Measurements from ENCODE around the gene TUBGCP2.
"Not testable (repeated sequence)": the region's sequence is repeated elsewhere in the genome, so short reads cannot be mapped to it uniquely, and the experiment has no call there.

Gene TUBGCP2

GRCh38 chr10:133267829-133268228 lies 40.8 kb downstream of the TUBGCP2 start:
- TF ChIP-seq, protein P1, sequence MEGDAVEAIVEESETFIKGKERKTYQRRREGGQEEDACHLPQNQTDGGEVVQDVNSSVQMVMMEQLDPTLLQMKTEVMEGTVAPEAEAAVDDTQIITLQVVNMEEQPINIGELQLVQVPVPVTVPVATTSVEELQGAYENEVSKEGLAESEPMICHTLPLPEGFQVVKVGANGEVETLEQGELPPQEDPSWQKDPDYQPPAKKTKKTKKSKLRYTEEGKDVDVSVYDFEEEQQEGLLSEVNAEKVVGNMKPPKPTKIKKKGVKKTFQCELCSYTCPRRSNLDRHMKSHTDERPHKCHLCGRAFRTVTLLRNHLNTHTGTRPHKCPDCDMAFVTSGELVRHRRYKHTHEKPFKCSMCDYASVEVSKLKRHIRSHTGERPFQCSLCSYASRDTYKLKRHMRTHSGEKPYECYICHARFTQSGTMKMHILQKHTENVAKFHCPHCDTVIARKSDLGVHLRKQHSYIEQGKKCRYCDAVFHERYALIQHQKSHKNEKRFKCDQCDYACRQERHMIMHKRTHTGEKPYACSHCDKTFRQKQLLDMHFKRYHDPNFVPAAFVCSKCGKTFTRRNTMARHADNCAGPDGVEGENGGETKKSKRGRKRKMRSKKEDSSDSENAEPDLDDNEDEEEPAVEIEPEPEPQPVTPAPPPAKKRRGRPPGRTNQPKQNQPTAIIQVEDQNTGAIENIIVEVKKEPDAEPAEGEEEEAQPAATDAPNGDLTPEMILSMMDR (conservative IDR thresholded peaks at IDR 0.05; ENCODE audit: low read length): no peak
- TF ChIP-seq EZH2phosphoT487 (IDR thresholded peaks at IDR 0.05; ENCODE audit: borderline replicate concordance): no peak

DNA sequence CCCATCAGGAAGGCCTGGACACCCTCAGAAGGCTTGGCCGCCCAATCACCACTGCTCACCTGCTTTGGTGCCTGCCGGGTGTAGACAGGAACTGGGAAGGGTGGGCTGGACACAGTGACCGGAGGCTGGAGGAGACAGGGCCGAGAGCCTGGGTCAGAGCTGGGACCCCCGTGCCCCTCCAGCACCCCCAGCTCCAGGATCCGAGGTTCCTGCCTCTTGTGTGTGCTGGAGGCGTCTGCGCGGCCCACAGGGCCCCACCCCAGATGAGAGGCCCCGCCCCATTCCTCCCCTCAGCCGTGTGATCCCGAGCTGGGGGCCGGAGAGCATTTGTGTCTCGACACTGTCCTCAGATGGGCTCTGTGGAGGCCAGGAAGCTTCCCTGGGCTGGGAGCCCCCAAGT lies 41.4 kb downstream of the TUBGCP2 start:
- H3K4me3 ChIP-seq (ENCODE audit: low read length, poor library complexity, severe bottlenecking): no peak overlapping the region
- no peak overlapping the region for H3K4me2 ChIP-seq (ENCODE audit: low read depth, low read length, poor library complexity, severe bottlenecking)
- no peaks in the 10 kb centered on the region for H3K79me2 ChIP-seq (ENCODE audit: insufficient read depth, low read length)
- TF ChIP-seq EZH2phosphoT487 (IDR thresholded peaks at IDR 0.05; ENCODE audit: borderline replicate concordance): no peak
- TF ChIP-seq, protein P1 (conservative IDR thresholded peaks at IDR 0.05; ENCODE audit: low read length): no peak
- no peaks in the 10 kb centered on the region for H3K27me3 ChIP-seq (ENCODE audit: insufficient read depth, low read length, poor library complexity, severe bottlenecking)
- H3K9me3 ChIP-seq (ENCODE audit: insufficient read depth, low read depth, low read length): no peaks in the 10 kb centered on the region
- H3K4me1 ChIP-seq (ENCODE audit: insufficient read depth, low read length, poor library complexity, severe bottlenecking): peaks cover 23% of the 10 kb centered on the region
- no peaks in the 10 kb centered on the region for H3F3A ChIP-seq (ENCODE audit: low read depth)
- no peak overlapping the region for H2AFZ ChIP-seq (ENCODE audit: low read length)
- H3K9ac ChIP-seq (ENCODE audit: low read depth, low read length, poor library complexity, severe bottlenecking): no peak overlapping the region
- H3K9me2 ChIP-seq (replicated peaks; ENCODE audit: low read depth, low read length): no peaks in the 10 kb centered on the region
- no peaks in the 10 kb centered on the region for H4K20me1 ChIP-seq (ENCODE audit: insufficient read depth, low read length, poor library complexity, severe bottlenecking)
- H3K36me3 ChIP-seq (ENCODE audit: insufficient read depth, low read length): no peaks in the 10 kb centered on the region

More at GRCh38 chr10:133267829-133268228, 40.8 kb downstream of the TUBGCP2 start:
- Histone ChIP-seq H3K4me3 (ENCODE audit: low read length, poor library complexity, severe bottlenecking) (no peak overlapping the region), H3K9me3 (ENCODE audit: insufficient read depth, low read depth, low read length) (no peaks in the 10 kb centered on the region), H3F3A (ENCODE audit: low read depth) (no peaks in the 10 kb centered on the region), H3K4me1 (ENCODE audit: insufficient read depth, low read length, poor library complexity, severe bottlenecking) (peaks cover 18% of the 10 kb centered on the region), H3K9me2 (replicated peaks; ENCODE audit: low read depth, low read length) (no peaks in the 10 kb centered on the region), H3K36me3 (ENCODE audit: insufficient read depth, low read length) (no peaks in the 10 kb centered on the region), H4K20me1 (ENCODE audit: insufficient read depth, low read length, poor library complexity, severe bottlenecking) (no peaks in the 10 kb centered on the region), H3K9ac (ENCODE audit: low read depth, low read length, poor library complexity, severe bottlenecking) (no peak overlapping the region), H3K79me2 (ENCODE audit: insufficient read depth, low read length) (no peaks in the 10 kb centered on the region), H3K27me3 (ENCODE audit: insufficient read depth, low read length, poor library complexity, severe bottlenecking) (no peaks in the 10 kb centered on the region), H2AFZ (ENCODE audit: low read length) (no peak overlapping the region), H3K4me2 (ENCODE audit: low read depth, low read length, poor library complexity, severe bottlenecking) (no peak overlapping the region)

- H3K27me3 ChIP-seq (ENCODE audit: insufficient read depth, low read length, poor library complexity, severe bottlenecking): no peaks in the 10 kb centered on the region
- no peaks in the 10 kb centered on the region for H3K36me3 ChIP-seq (ENCODE audit: insufficient read depth, low read length)
Measured at GRCh38 chr10:133266056-133266795, 42.4 kb downstream of the TUBGCP2 start.

GRCh38 chr10:133265052-133265451 lies 43.6 kb downstream of the TUBGCP2 start:
- H3K9ac ChIP-seq (ENCODE audit: low read depth, low read length, poor library complexity, severe bottlenecking); H3K4me2 ChIP-seq (ENCODE audit: low read depth, low read length, poor library complexity, severe bottlenecking); H3K79me2 ChIP-seq (ENCODE audit: insufficient read depth, low read length); H3F3A ChIP-seq (ENCODE audit: low read depth); H3K9me3 ChIP-seq (ENCODE audit: insufficient read depth, low read depth, low read length); H4K20me1 ChIP-seq (ENCODE audit: insufficient read depth, low read length, poor library complexity, severe bottlenecking); H3K27me3 ChIP-seq (ENCODE audit: insufficient read depth, low read length, poor library complexity, severe bottlenecking); H3K9me2 ChIP-seq (replicated peaks; ENCODE audit: low read depth, low read length); H3K36me3 ChIP-seq (ENCODE audit: insufficient read depth, low read length); H3K4me3 ChIP-seq (ENCODE audit: low read length, poor library complexity, severe bottlenecking); H2AFZ ChIP-seq (ENCODE audit: low read length): not testable (repeated sequence)
- peaks cover 40% of the 10 kb centered on the region for H3K4me1 ChIP-seq (ENCODE audit: insufficient read depth, low read length, poor library complexity, severe bottlenecking)

More at GRCh38 chr10:133266056-133266795, 42.4 kb downstream of the TUBGCP2 start:
- Histone ChIP-seq H3K9ac (ENCODE audit: low read depth, low read length, poor library complexity, severe bottlenecking) (no peak overlapping the region), H3K79me2 (ENCODE audit: insufficient read depth, low read length) (no peaks in the 10 kb centered on the region), H2AFZ (ENCODE audit: low read length) (no peak overlapping the region), H3K4me2 (ENCODE audit: low read depth, low read length, poor library complexity, severe bottlenecking) (no peak overlapping the region), H4K20me1 (ENCODE audit: insufficient read depth, low read length, poor library complexity, severe bottlenecking) (no peaks in the 10 kb centered on the region), H3K9me2 (replicated peaks; ENCODE audit: low read depth, low read length) (no peaks in the 10 kb centered on the region), H3K4me1 (ENCODE audit: insufficient read depth, low read length, poor library complexity, severe bottlenecking) (peaks cover 28% of the 10 kb centered on the region), H3K9me3 (ENCODE audit: insufficient read depth, low read depth, low read length) (no peaks in the 10 kb centered on the region), H3F3A (ENCODE audit: low read depth) (no peaks in the 10 kb centered on the region), H3K4me3 (ENCODE audit: low read length, poor library complexity, severe bottlenecking) (no peak overlapping the region)
- TF ChIP-seq, protein P1 (conservative IDR thresholded peaks at IDR 0.05; ENCODE audit: low read length): no peak
- TF ChIP-seq EZH2phosphoT487 (IDR thresholded peaks at IDR 0.05; ENCODE audit: borderline replicate concordance): no peak

All from Loucy (cell line).